GM12892 (cell line): Measurements from ENCODE around the gene MTA2.

Experiments used
- DNase-seq: peaks from one replicate; pipeline ENCODE4 v3.0.0; 2011; ENCODE audit not compliant: insufficient read length
- FAIRE-seq: peaks from 2 replicates; lab custom pipeline; 2011; peaks lifted over from hg19 to GRCh38; lab: Jason Lieb, UNC
- POLR2A ChIP-seq: IDR thresholded peaks from 2 replicates; pipeline ENCODE4 v1.6.1; 2011; ENCODE audit warnings: low read depth, low read length, control low read depth
- POLR2AphosphoS5 ChIP-seq: IDR thresholded peaks from 2 replicates; pipeline ENCODE4 v1.6.1; 2011; ENCODE audit warnings: low read depth, low read length, control low read depth
- TAF1 ChIP-seq: IDR thresholded peaks from 2 replicates; pipeline ENCODE4 v1.6.1; 2011; ENCODE audit warnings: low read depth, mild to moderate bottlenecking, control low read depth, low read length, borderline replicate concordance

The MTA2 gene

DNA sequence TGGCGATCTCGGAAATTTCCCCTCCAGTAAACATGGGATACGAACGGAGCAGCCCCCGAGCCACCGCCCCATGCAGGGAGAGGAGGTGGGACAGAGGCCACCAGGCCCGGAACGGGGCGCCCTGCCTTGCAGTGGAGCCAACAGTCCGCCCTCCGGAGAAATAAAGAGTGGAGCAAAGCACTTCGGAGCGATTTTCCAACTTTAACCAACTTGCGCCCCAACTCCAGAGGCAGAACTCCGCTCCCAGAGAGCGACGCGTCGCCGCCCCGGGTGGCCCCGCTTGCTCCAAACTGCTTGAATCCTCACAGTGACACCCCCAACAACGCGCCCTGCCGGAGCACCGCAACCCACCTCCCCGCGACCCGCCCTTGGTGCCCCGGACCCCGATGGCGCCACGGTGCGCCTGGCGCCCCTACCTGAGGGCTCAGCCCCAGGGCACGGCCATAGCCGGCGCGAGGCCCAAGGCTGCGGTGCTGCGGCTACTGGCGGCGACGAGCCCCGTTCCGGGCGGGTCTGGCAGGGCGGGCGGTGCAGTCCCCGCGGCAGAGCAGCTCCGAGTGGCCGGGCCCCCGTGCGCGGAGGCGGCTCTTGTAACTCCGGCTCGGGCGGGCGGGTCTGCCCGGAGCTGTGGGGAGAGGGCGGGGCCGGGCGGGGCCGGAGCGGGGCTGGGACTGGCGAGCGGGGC is 55.3 kb downstream of the MTA2 start, which contains the start of gene AHNAK:
AHNAK (minus strand) TSS at position 563 of the 685 bp plus-strand sequence. CDS start 10,708 bp downstream, outside the sequence.
- DNase-seq: peak; percentile 66
- no peak for TF ChIP-seq POLR2AphosphoS5
- no peak for TF ChIP-seq TAF1
- no peak for TF ChIP-seq POLR2A
- no peak for FAIRE-seq

DNA sequence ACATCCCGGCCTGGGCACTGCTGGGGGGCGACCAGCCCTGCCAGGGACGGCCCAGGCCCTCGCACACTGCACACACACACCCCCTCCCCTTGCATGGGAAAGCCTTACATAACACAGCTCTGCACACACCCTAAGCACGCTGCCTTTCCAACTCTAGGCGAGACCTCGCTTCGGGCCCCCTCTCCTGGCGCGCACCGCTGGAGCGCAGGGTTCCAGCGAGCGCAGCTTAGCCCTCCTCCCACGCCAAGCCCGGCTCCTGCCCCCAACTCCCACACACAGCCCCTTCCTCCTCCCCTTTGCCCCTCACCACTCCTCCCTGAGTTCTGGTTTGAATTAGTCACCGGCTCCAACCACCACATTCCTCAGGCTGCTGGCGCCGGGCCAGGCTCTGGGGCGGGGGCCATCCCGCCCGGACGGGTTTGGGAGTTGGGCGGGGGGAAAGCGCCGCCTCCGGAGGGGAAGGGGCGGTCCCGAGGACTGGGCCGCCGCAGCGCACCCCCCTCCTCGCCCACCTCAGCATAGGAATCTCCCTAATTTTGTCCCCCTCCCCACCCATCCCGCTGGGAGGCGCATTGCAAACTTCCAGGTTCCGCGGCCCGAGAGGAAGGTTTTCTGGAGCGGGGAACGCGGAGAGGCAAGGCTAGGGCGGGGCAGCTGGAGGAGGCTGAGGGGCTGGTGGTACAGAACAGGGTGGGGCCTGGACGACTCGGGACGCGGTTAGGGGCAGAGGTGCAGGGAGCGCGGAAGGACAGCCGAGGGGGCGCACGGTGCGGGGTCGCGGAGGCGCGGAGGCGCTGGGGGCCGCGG is 56.0 kb downstream of the MTA2 start:
- no peak for FAIRE-seq
- no peak for DNase-seq
- TF ChIP-seq POLR2A (no peak), POLR2AphosphoS5 (no peak), TAF1 (no peak)

DNA sequence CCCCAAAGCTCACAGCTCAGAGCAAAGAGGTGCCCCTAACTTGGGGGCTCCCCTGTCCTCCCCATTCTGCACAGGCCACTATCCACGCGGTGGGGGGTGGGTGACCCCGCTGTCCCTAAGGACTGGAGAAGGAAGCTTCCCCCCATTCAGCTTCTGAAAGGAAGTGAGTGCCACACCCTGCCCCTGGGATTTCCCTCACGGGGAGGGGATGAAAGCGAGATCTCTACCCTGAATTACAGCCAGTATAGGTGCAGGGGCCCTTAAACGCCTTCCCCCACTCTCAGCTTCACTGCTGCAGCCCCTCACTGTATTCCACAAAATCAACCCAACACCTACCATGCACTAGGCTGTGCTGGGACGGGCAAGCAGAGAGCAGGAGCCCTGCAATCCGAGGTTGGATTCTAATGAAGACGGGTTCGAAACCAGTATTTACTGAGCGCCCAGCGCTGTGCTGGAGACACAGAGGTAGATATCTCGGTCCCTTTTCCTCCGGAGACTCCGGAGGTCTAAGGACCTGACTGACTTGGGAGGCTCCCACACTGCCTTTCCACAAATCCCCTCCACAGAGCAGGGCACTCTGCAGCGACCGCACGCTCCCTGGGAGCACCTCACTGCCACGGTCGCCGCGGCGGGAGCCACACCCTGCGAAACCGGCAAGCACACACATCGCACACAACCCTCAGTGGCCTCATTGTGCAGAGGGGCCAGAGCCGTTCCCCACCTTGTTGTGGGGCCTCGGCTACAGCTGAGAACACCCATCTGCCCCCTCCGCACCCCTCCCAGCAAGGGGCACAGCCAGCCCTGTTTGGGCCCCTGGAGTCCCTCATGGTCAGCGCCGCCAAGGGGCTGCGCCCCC is 56.9 kb downstream of the MTA2 start:
- DNase-seq: no peak
- peak; percentile 74 for FAIRE-seq
- TF ChIP-seq POLR2A: no peak

DNA sequence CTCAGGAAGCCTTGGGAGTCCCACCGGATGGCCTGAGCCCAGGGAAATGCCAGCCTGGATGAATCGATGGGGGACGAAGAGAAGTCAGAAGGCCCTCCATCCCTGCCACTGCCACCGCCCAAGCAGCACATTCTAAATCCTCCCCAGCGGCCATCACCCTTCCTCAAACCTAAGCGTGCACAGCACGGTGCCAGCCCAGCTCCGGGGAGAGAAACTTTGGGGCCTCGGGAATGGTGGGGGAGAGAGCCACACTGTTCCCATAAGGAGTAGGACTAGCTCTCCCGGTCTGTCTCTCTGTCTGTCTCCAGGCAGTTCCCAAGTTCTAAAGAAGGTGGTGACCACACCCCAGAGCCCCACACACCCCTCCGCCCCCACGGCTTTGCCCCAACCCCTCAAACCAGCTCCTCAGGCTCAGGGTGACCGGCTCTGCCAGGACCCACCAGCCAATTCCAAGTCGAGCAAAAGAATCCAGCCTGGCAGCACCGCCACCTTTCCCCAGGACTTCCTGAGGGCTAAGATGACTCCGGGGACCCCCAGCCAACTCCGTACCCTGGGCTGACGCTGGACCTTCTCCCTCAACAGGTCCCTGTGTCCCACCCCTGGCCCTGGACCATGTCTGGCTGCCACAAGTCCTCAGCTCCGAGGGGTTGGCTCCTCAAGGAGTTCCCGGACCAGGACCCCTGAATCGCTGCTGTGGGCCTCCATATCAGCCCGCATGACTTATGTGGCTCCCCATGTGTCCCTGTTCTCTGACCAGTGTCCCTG is 57.8 kb downstream of the MTA2 start:
- TF ChIP-seq POLR2A: no peak
- TF ChIP-seq POLR2AphosphoS5: no peak
- TF ChIP-seq TAF1: no peak
- FAIRE-seq (no peak), DNase-seq (no peak)
